HepG2 (cell line): Measurements from ENCODE around the gene RHOBTB1. TPM values are rescaled to one million over a fixed set of nuclear protein-coding genes. Genes with fewer than 3 reads are reported as not detected.
A peak's percentile ranks its signal among the peaks of the same experiment; 100 is the strongest.

Experiments
- ATAD3A ChIP-seq: sonication (generic); formaldehyde crosslinking; IDR thresholded peaks from 2 replicates; pipeline ENCODE4 v1.4.0; 2020; ENCODE audit warnings: missing genetic modification reagents
- ATF1 ChIP-seq: IDR thresholded peaks from 2 replicates; pipeline ENCODE4 v1.6.1; 2016; ENCODE audit warnings: mild to moderate bottlenecking, control low read depth
- ATRX ChIP-seq: sonication (generic); formaldehyde crosslinking; IDR thresholded peaks from 2 replicates; pipeline ENCODE4 v1.4.0; 2020; ENCODE audit warnings: missing genetic modification reagents, borderline replicate concordance
- BHLHE40 ChIP-seq: IDR thresholded peaks from 2 replicates; pipeline ENCODE4 v1.6.1; 2011; ENCODE audit warnings: low read length, improper control_type of control experiment
- BORCS8-MEF2B ChIP-seq: sonication (generic); formaldehyde crosslinking; IDR thresholded peaks from 2 replicates; pipeline ENCODE4 v1.8.0; 2022; ENCODE audit warnings: mild to moderate bottlenecking, missing genetic modification reagents
- CENPX ChIP-seq: sonication (generic); formaldehyde crosslinking; IDR thresholded peaks from 2 replicates; pipeline ENCODE4 v1.9.0; 2021; ENCODE audit warnings: mild to moderate bottlenecking, missing genetic modification reagents, moderate library complexity
- DMAP1 ChIP-seq: IDR thresholded peaks from 2 replicates; pipeline ENCODE4 v1.6.1; 2016
- EEA1 ChIP-seq: sonication (generic); formaldehyde crosslinking; IDR thresholded peaks from 2 replicates; pipeline ENCODE4 v1.5.1; 2020; ENCODE audit warnings: mild to moderate bottlenecking, missing genetic modification reagents, borderline replicate concordance
- ELF3 ChIP-seq: IDR thresholded peaks from 2 replicates; pipeline ENCODE4 v1.6.1; 2016; ENCODE audit warnings: missing genetic modification reagents, missing compliant biosample characterization
- ETV5 ChIP-seq: IDR thresholded peaks from 2 replicates; pipeline ENCODE4 v1.6.1; 2018; ENCODE audit warnings: missing biosample characterization, missing genetic modification reagents, inconsistent platforms, borderline replicate concordance
- FOXA3 ChIP-seq: IDR thresholded peaks from 2 replicates; pipeline ENCODE4 v1.6.1; 2016; ENCODE audit warnings: missing genetic modification reagents, missing compliant biosample characterization
- FOXO1 ChIP-seq: sonication (generic); formaldehyde crosslinking; IDR thresholded peaks from 2 replicates; pipeline ENCODE4 v1.4.0; 2020; ENCODE audit warnings: missing genetic modification reagents
- GATAD2A ChIP-seq: IDR thresholded peaks from 2 replicates; pipeline ENCODE4 v1.6.1; 2016
- GLI4 ChIP-seq: sonication (generic); formaldehyde crosslinking; IDR thresholded peaks from 2 replicates; pipeline ENCODE4 v1.5.1; 2020; ENCODE audit warnings: missing genetic modification reagents, mild to moderate bottlenecking, moderate library complexity, borderline replicate concordance
- GTF3A ChIP-seq: sonication (generic); formaldehyde crosslinking; conservative IDR thresholded peaks from 2 replicates; pipeline ENCODE4 v1.4.0; 2020; ENCODE audit warnings: mild to moderate bottlenecking, missing genetic modification reagents
- JUN ChIP-seq: sonication (generic); formaldehyde crosslinking; IDR thresholded peaks from 2 replicates; pipeline ENCODE4 v1.4.0; 2020; ENCODE audit warnings: mild to moderate bottlenecking, missing genetic modification reagents
- MEF2D ChIP-seq: sonication (generic); formaldehyde crosslinking; IDR thresholded peaks from 2 replicates; pipeline ENCODE4 v1.5.1; 2020; ENCODE audit warnings: mild to moderate bottlenecking, missing genetic modification reagents
- NFRKB ChIP-seq: fragments of 450-650 bp; IDR thresholded peaks from 2 replicates; pipeline ENCODE4 v1.6.1; 2017
- ONECUT2 ChIP-seq: sonication (generic); formaldehyde crosslinking; IDR thresholded peaks from 2 replicates; pipeline ENCODE4 v1.4.0; 2020; ENCODE audit warnings: missing genetic modification reagents
- RBFOX2 ChIP-seq: fragments of 200-400 bp; formaldehyde crosslinking; IDR thresholded peaks from 2 replicates; pipeline ENCODE4 v1.6.1; 2017; ENCODE audit warnings: low read depth, mild to moderate bottlenecking, low read length
- RBM22 ChIP-seq: fragments of 200-400 bp; formaldehyde crosslinking; optimal IDR thresholded peaks from 2 replicates; pipeline ENCODE3; 2017; ENCODE audit warnings: mild to moderate bottlenecking, low read length, moderate library complexity
- RBM39 ChIP-seq: fragments of 200-400 bp; formaldehyde crosslinking; IDR thresholded peaks from one replicate; pipeline ENCODE4 v1.6.1; 2018; ENCODE audit warnings: antibody characterized with exemption, mild to moderate bottlenecking, low read depth, low read length; ENCODE audit not compliant: poor library complexity, severe bottlenecking
- SP140L ChIP-seq: sonication (generic); formaldehyde crosslinking; IDR thresholded peaks from 2 replicates; pipeline ENCODE4 v1.4.0; 2020; ENCODE audit warnings: missing genetic modification reagents, borderline replicate concordance
- SP4 ChIP-seq: sonication (generic); formaldehyde crosslinking; IDR thresholded peaks from 2 replicates; pipeline ENCODE4 v1.8.1; 2023; ENCODE audit warnings: mild to moderate bottlenecking, missing genetic modification reagents
- SRSF1 ChIP-seq: fragments of 200-400 bp; formaldehyde crosslinking; optimal IDR thresholded peaks from 2 replicates; pipeline ENCODE3; 2017; ENCODE audit warnings: mild to moderate bottlenecking, low read depth, low read length, moderate library complexity
- TMF1 ChIP-seq: sonication (generic); formaldehyde crosslinking; IDR thresholded peaks from 2 replicates; pipeline ENCODE4 v1.8.1; 2022; ENCODE audit warnings: low read depth, missing genetic modification reagents
- ZMYM2 ChIP-seq: sonication (generic); formaldehyde crosslinking; IDR thresholded peaks from 2 replicates; pipeline ENCODE4 v1.8.0; 2022; ENCODE audit warnings: mild to moderate bottlenecking, missing genetic modification reagents
- ZNF263 ChIP-seq: sonication (generic); formaldehyde crosslinking; IDR thresholded peaks from 2 replicates; pipeline ENCODE4 v1.4.0; 2020; ENCODE audit warnings: missing genetic modification reagents
- ZNF484 ChIP-seq: sonication (generic); formaldehyde crosslinking; IDR thresholded peaks from 2 replicates; pipeline ENCODE4 v1.5.1; 2020; ENCODE audit warnings: mild to moderate bottlenecking, low read depth, missing genetic modification reagents, borderline replicate concordance
- ZNF556 ChIP-seq: sonication (generic); formaldehyde crosslinking; IDR thresholded peaks from 2 replicates; pipeline ENCODE4 v1.4.0; 2020; ENCODE audit warnings: mild to moderate bottlenecking, missing genetic modification reagents, borderline replicate concordance
- ZNF567 ChIP-seq: sonication (generic); formaldehyde crosslinking; IDR thresholded peaks from 2 replicates; pipeline ENCODE4 v1.8.1; 2023; ENCODE audit warnings: mild to moderate bottlenecking, missing genetic modification reagents, borderline replicate concordance
- ZNF614 ChIP-seq: IDR thresholded peaks from 2 replicates; pipeline ENCODE4 v1.6.1; 2018; ENCODE audit warnings: missing biosample characterization, missing genetic modification reagents, inconsistent platforms, borderline replicate concordance
- ZNF850 ChIP-seq: sonication (generic); formaldehyde crosslinking; conservative IDR thresholded peaks from 2 replicates; pipeline ENCODE4 v1.9.0; 2021; ENCODE audit warnings: mild to moderate bottlenecking, missing genetic modification reagents
- polyA plus RNA-seq, 8 experiments: library from polyadenylated mRNA; depleted of rRNA in 3 of 8; stranded (reverse) in 7 of 8; unstranded in 1 of 8; fragments of >200 nt; fragmentation: Illumina TruSeq in 4 of 8; extraction: Trizol in 4 of 8; gene quantifications; 2 replicates each; pipeline versions ENCODE4 v1.2.1 to v1.2.3, GENCODE V29; 2011 to 2016; ENCODE audit warnings: low read depth in 4 of 8, missing spikeins in 1 of 8, mixed read lengths in 1 of 8; ENCODE audit not compliant: insufficient read depth in 1 of 8
- total RNA-seq, 5 experiments: library from RNA; depleted of rRNA; stranded (reverse); fragments of >200 nt; fragmentation: Illumina TruSeq; extraction: Trizol; gene quantifications; 2 replicates each; pipeline ENCODE4 v1.2.3, GENCODE V29; 2016; ENCODE audit warnings: low read depth in 1 of 5
- TF ChIP-seq, protein P1 (sequence below): IDR thresholded peaks from 2 replicates; pipeline ENCODE4 v1.6.1; 2016; ENCODE audit warnings: mild to moderate bottlenecking

RHOBTB1 gene
- total and polyA plus RNA-seq, 2 of the 13 experiments (the other 11 are each of a cell fraction or from before 2014, with no cell fraction given) = 18.8 to 59.5 TPM

DNA sequence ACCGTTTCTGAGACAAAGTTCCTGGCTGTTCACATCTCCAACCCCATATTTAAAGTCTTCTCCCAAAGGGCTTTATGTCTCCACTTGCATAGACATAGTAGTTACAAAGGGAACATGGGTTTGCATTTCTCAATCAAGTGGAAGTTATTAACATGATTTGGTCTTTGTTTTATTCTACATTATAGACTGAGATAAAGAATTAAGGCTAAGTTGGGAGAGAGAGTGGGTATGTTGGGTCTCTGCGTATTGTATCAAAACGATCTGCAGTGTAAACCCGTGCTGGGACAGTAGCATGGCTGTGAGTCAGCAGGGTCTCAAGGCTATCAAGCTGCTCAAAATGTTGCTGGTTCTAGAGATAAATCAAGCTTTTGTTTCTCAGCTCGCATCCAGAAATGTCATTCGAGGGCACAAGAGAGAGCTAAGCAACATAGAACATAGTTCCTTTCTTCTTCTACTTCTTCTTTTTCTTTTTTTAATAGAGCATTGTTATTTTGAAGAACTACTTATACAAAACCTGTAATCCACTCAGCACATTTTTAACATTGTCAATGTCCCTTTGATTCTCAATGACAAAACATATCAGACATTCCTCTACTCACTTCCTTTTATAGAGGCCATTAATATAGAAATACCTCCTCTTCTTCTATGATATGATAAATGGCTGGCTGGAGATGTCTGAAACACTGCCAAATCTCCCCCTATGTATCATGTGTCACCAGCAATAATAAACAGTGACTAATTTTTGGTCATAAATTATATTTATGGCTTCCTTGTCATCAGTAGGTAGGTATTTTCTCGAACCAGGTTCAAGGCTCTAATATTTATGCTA lies 34.5 kb upstream of the RHOBTB1 start (continued):
- TF ChIP-seq, protein P1, sequence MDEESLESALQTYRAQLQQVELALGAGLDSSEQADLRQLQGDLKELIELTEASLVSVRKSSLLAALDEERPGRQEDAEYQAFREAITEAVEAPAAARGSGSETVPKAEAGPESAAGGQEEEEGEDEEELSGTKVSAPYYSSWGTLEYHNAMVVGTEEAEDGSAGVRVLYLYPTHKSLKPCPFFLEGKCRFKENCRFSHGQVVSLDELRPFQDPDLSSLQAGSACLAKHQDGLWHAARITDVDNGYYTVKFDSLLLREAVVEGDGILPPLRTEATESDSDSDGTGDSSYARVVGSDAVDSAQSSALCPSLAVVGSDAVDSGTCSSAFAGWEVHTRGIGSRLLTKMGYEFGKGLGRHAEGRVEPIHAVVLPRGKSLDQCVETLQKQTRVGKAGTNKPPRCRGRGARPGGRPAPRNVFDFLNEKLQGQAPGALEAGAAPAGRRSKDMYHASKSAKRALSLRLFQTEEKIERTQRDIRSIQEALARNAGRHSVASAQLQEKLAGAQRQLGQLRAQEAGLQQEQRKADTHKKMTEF = no peak
- TF ChIP-seq ZNF850 (CRISPR knock-in tag) (no peak), FOXA3 (CRISPR knock-in tag) (peak; percentile 43; the same call in 1 of the 2 replicates), RBM22 (no peak), ZNF567 (CRISPR knock-in tag) (no peak), ZNF263 (CRISPR knock-in tag) (no peak), ATAD3A (CRISPR knock-in tag) (no peak), SP140L (no peak), BHLHE40 (no peak), GLI4 (CRISPR knock-in tag) (no peak), RBFOX2 (peak; percentile 44; the same call in 1 of the 2 replicates), EEA1 (no peak), CENPX (CRISPR knock-in tag) (no peak), ATRX (CRISPR knock-in tag) (no peak), ZMYM2 (CRISPR knock-in tag) (no peak), TMF1 (CRISPR knock-in tag) (no peak), GATAD2A (CRISPR knock-in tag) (peak; percentile 57; the same call in 1 of the 2 replicates), ETV5 (CRISPR knock-in tag) (no peak), BORCS8-MEF2B (no peak), ZNF614 (CRISPR knock-in tag) (no peak; the same call in 1 of the 2 replicates), NFRKB (no peak), RBM39 (no peak), FOXO1 (CRISPR knock-in tag) (no peak), DMAP1 (peak; percentile 64; the same call in 1 of the 2 replicates), ZNF484 (CRISPR knock-in tag) (no peak), SP4 (CRISPR knock-in tag) (no peak), JUN (no peak), ELF3 (no peak), ONECUT2 (CRISPR knock-in tag) (no peak), SRSF1 (no peak), ZNF556 (no peak), ATF1 (no peak), GTF3A (no peak), MEF2D (CRISPR knock-in tag) (no peak)
